Jurkat, Clone E6-1 (cell line): Measurements from ENCODE around the gene LBHD2.

Source experiments
- DNase-seq: peaks from one replicate; pipeline ENCODE4 v3.0.0-alpha.2; 2011; ENCODE audit warnings: low read depth, low spot score
- H3K4me3 ChIP-seq: 2 replicates; pipeline ENCODE4 v1.5.1; 2011; ENCODE audit warnings: mild to moderate bottlenecking, low read length, control low read depth, moderate library complexity

LBHD2 gene

DNA sequence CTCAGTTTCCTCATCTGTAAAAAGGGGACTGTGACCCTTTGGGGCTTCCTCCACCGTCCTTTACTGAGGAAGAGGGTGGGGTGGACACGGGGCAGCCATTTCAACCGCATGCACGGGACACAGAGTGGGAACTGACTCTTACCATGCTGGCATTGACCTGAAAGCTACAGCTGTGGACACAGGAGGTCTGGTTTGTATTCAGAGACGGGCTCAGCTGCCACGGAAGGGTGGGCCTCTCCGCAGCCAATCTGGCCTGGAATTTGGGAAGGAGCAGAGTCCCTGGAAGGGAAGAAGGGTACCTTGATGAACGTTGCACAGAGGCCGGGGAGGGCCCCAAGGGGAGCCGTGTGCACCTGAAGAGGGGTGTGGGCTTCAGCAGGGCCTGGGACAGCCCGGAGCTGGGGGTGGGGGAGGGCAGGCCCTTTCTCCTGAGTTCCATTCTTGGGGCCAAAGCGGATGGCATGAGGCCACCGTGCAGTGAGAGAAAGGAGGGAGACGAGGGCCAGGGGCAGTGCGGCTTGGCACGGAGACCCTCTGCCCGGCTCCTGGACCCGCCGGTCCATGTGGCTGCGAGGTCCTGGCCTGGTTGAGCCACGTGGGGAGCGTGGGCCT, 53.8 kb downstream of the LBHD2 start:
- no peak overlapping the region for H3K4me3 ChIP-seq
- no peak for DNase-seq

DNA sequence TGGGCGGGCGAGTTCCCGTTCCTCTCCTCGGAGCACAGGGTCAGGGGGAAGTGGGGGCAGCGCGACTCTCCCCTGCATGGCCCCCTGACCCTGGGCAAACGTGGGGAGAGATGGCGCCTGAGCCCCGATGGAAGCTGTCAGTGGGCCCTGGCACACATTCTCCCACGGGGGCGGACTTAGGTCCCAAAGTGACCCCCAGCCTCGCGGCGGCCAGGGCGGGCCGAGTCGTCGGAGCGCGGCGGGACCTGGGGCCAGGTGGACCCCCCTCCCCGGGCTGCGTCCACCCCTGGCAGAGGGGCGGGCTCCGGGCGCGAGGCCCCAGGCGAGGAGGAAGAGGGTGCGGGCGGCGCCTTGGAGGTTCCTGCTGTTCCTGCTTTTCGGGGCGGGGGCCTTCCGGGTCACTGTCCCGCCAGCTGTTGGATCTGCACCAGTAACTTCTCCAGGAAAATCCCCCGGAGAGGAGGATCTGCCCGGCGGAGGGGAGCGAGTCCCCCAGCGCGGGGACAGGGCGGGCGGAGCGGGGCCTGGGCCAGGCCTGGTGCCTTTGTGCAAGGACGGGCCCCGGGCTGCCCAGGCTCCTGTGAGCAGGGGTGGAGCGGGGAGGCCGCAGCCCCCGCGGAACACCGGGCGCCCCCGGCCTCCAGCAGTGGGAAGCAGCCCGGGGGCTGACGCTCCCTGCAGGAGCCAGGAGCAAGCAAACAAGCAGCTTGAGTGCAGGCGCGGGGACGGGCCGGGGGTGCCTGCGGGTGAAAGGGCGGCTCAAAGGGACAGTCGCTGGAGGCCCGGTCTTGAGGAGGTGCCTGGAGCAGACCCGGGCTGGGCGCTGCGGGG, 54.5 kb downstream of the LBHD2 start:
- no peak for DNase-seq
- no peak overlapping the region for H3K4me3 ChIP-seq

DNA sequence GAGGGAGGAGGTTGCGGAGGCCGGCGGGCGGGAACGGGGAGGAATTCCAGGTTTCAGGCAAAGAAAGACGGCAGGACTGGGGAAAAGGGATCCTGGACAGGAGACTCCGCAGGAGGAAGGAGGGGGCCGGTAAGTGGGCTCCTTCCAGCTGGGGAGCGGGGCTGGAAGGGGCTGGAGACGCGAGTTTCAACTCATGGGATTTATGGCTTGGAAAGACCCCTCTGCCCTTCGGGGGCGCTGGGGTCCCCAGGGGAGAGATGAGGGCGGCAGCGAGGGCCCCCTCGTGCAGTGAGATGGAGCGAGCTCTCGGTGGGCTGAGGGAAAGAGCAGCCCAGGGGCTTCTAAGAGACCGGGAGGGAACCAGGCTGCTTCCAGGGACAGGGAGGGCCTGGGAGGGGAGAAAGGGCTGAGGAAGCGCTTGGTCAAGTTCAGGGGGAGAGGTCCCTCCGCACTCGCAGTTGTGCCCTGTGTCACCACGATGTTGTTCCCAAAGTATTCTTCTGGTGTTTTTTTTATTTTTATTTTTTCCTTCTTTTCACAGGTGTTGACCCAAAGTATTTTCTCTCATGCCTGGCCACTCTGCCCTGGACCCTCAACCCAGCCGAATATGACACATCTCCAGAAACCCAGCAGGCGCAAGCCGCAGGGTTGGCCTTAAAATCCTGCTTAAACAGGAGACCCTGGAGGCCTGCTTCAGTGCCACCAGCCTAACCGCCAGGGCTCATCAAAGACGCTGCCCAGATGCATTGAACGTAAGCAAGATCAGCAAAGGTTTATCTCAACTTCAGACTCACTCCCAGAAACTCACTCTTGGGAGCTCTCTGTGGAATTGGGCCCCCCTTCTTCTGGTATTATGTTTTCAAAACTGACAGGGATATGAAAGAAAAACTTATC, 55.4 kb downstream of the LBHD2 start:
- DNase-seq, result no peak
- H3K4me3 ChIP-seq, result no peak overlapping the region
